ENCODE data around the gene HEXB. TPM values are rescaled to one million over a fixed set of nuclear protein-coding genes. Genes with fewer than 3 reads are reported as not detected.
A peak's percentile ranks its signal among the peaks of the same experiment; 100 is the strongest.

Gene HEXB
- total RNA-seq, 1 experiment from 2014 or later = 60.9 TPM

GRCh38 chr5:74640450-74640953, 44.5 kb upstream of the HEXB start, which contains the start of gene ENC1 (continued):
- TF ChIP-seq GRHL2 (CRISPR knock-in tag; IDR thresholded peaks at IDR 0.05; ENCODE audit: insufficient replicate concordance, severe bottlenecking) = no peak
- TF ChIP-seq TEAD4 (CRISPR knock-in tag; IDR thresholded peaks at IDR 0.05) = no peak
- TF ChIP-seq ZNF138 (CRISPR knock-in tag; conservative IDR thresholded peaks at IDR 0.05) = peak; percentile 57; the same call in 1 of the 2 replicates
- TF ChIP-seq PRRX2 (CRISPR knock-in tag; IDR thresholded peaks at IDR 0.05) = no peak
- no peak; the same call in none of the 2 replicates for TF ChIP-seq ZNF219 (CRISPR knock-in tag; IDR thresholded peaks at IDR 0.05; ENCODE audit: borderline replicate concordance)
- no peak for TF ChIP-seq HMGA2 (CRISPR knock-in tag; IDR thresholded peaks at IDR 0.05)
- no peak for TF ChIP-seq GTF2I (CRISPR knock-in tag; conservative IDR thresholded peaks at IDR 0.05)
- TF ChIP-seq SP1 (CRISPR knock-in tag; conservative IDR thresholded peaks at IDR 0.05) = peak; percentile 90
- TF ChIP-seq ELF4 (CRISPR knock-in tag; IDR thresholded peaks at IDR 0.05; ENCODE audit: low read depth) = 0 out of 2 replicates have a peak, but pooled peaks have one; percentile 30
- TF ChIP-seq ARID4B (CRISPR knock-in tag; IDR thresholded peaks at IDR 0.05; ENCODE audit: borderline replicate concordance) = peak; percentile 70; the same call in 1 of the 2 replicates
- peak; percentile 63; the same call in 1 of the 2 replicates for TF ChIP-seq FOXP4 (CRISPR knock-in tag; IDR thresholded peaks at IDR 0.05)
- 0 out of 2 replicates have a peak, but pooled peaks have one; percentile 11 for TF ChIP-seq ZNF232 (CRISPR knock-in tag; IDR thresholded peaks at IDR 0.05)
- no peak for TF ChIP-seq NR2C2 (CRISPR knock-in tag; IDR thresholded peaks at IDR 0.05)
- peak; percentile 81; the same call in 1 of the 2 replicates for TF ChIP-seq KAT7 (CRISPR knock-in tag; IDR thresholded peaks at IDR 0.05; ENCODE audit: borderline replicate concordance)
- no peak for TF ChIP-seq OVOL2 (CRISPR knock-in tag; IDR thresholded peaks at IDR 0.05; ENCODE audit: borderline replicate concordance)
- 0 out of 2 replicates have a peak, but pooled peaks have one; percentile 33 for TF ChIP-seq MYBL2 (CRISPR knock-in tag; IDR thresholded peaks at IDR 0.05)
- TF ChIP-seq ZNF671 (CRISPR knock-in tag; IDR thresholded peaks at IDR 0.05) = no peak
- TF ChIP-seq PREB (CRISPR knock-in tag; IDR thresholded peaks at IDR 0.05; ENCODE audit: borderline replicate concordance) = 0 out of 2 replicates have a peak, but pooled peaks have one; percentile 68
- TF ChIP-seq ZNF121 (CRISPR knock-in tag; IDR thresholded peaks at IDR 0.05) = 0 out of 2 replicates have a peak, but pooled peaks have one; percentile 42
- TF ChIP-seq ZNF263 (CRISPR knock-in tag; IDR thresholded peaks at IDR 0.05; ENCODE audit: low read depth) = peak; percentile 56
- peak; percentile 56; the same call in 1 of the 2 replicates for TF ChIP-seq TP53 (CRISPR knock-in tag; IDR thresholded peaks at IDR 0.05)
- TF ChIP-seq ZSCAN18 (CRISPR knock-in tag; IDR thresholded peaks at IDR 0.05) = no peak
- no peak for TF ChIP-seq ZMAT4 (CRISPR knock-in tag; IDR thresholded peaks at IDR 0.05)
- TF ChIP-seq ATF2 (CRISPR knock-in tag; IDR thresholded peaks at IDR 0.05; ENCODE audit: borderline replicate concordance, low read depth) = no peak
- TF ChIP-seq EMX1 (CRISPR knock-in tag; IDR thresholded peaks at IDR 0.05) = no peak
- TF ChIP-seq JUN (CRISPR knock-in tag; IDR thresholded peaks at IDR 0.05) = 0 out of 2 replicates have a peak, but pooled peaks have one; percentile 23
- TF ChIP-seq NR1H2 (CRISPR knock-in tag; IDR thresholded peaks at IDR 0.05) = no peak
